Measurements from ENCODE around the gene MYO16. TPM values are rescaled to one million over a fixed set of nuclear protein-coding genes. Genes with fewer than 3 reads are reported as not detected.
"Not testable (repeated sequence)": the region's sequence is repeated elsewhere in the genome, so short reads cannot be mapped to it uniquely, and the experiment has no call there.

Gene MYO16
- total RNA-seq, 1 experiment from 2014 or later = not detected

DNA sequence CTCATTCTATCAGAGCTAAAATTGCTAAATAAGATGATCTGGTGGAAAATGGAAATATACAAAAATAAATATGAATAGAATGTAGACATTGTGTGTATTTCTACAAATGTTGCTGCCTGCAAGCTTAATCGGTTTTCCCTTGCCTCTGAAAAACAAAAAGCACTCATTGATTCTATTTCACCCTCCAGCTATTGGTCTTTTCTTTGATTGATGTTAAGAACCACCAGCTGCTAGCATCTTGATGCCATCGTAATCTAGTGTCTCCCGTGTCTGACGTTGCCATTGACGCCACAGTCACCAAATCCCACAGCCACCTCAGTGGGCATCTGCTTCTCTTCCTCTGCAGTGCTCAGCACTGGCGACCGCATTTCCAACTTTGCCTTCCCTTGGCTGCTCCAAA lies 461.8 kb downstream of the MYO16 start:
- Histone ChIP-seq H4K91ac (ENCODE audit: insufficient read length, low read depth, low read length) (no peak overlapping the region), H3K27ac (ENCODE audit: insufficient read length, low read depth, low read length) (no peak overlapping the region), H3K56ac (ENCODE audit: insufficient read length, low read depth, low read length) (no peak overlapping the region), H2AFZ (ENCODE audit: low read length) (no peak overlapping the region), H3K4ac (ENCODE audit: low read depth, low read length) (no peak overlapping the region), H3K23ac (ENCODE audit: insufficient read length, low read depth, low read length) (no peak overlapping the region), H3K18ac (ENCODE audit: insufficient read length, low read depth, low read length) (no peak overlapping the region), H3T11ph (ENCODE audit: low read length) (no peak overlapping the region), H4K8ac (replicated peaks; ENCODE audit: insufficient read length, low read depth, low read length) (no peak overlapping the region), H2BK20ac (ENCODE audit: low read depth, low read length, poor library complexity, severe bottlenecking) (no peak overlapping the region), H3K27me3 (ENCODE audit: insufficient read depth, low read length) (no peaks in the 10 kb centered on the region), H4K5ac (ENCODE audit: insufficient read length, low read depth, low read length) (no peak overlapping the region), H3K23me2 (ENCODE audit: insufficient read length, low read depth, low read length, poor library complexity, severe bottlenecking) (no peaks in the 10 kb centered on the region), H2BK12ac (ENCODE audit: insufficient read length, low read depth, low read length) (no peak overlapping the region), H3K4me1 (ENCODE audit: insufficient read depth, low read length) (no peaks in the 10 kb centered on the region), H2BK15ac (ENCODE audit: low read depth, low read length) (no peak overlapping the region), H2AK5ac (ENCODE audit: insufficient read length, low read length) (no peak overlapping the region), H3K4me2 (ENCODE audit: insufficient read depth, insufficient read length, low read length) (no peak overlapping the region), H2BK120ac (ENCODE audit: low read depth, low read length, poor library complexity, severe bottlenecking) (no peak overlapping the region), H3K14ac (ENCODE audit: insufficient read depth, low read length) (no peak overlapping the region), H4K20me1 (ENCODE audit: control insufficient read depth, insufficient read depth, insufficient read length) (no peaks in the 10 kb centered on the region), H3K9ac (ENCODE audit: extremely low read depth, insufficient read length, low read length) (no peak overlapping the region), H3K79me1 (ENCODE audit: insufficient read depth, low read depth, low read length, poor library complexity, severe bottlenecking) (no peaks in the 10 kb centered on the region), H3K79me2 (ENCODE audit: insufficient read depth, low read length) (no peaks in the 10 kb centered on the region; the same call in 1 of the 2 replicates), H2BK5ac (ENCODE audit: insufficient read length, low read length) (no peak overlapping the region), H3K9me3 (ENCODE audit: control insufficient read depth, low read depth, low read length) (no peaks in the 10 kb centered on the region)
- TF ChIP-seq, protein P1, sequence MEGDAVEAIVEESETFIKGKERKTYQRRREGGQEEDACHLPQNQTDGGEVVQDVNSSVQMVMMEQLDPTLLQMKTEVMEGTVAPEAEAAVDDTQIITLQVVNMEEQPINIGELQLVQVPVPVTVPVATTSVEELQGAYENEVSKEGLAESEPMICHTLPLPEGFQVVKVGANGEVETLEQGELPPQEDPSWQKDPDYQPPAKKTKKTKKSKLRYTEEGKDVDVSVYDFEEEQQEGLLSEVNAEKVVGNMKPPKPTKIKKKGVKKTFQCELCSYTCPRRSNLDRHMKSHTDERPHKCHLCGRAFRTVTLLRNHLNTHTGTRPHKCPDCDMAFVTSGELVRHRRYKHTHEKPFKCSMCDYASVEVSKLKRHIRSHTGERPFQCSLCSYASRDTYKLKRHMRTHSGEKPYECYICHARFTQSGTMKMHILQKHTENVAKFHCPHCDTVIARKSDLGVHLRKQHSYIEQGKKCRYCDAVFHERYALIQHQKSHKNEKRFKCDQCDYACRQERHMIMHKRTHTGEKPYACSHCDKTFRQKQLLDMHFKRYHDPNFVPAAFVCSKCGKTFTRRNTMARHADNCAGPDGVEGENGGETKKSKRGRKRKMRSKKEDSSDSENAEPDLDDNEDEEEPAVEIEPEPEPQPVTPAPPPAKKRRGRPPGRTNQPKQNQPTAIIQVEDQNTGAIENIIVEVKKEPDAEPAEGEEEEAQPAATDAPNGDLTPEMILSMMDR (conservative IDR thresholded peaks at IDR 0.05) = no peak
- peaks cover 2 to 6% of the 10 kb centered on the region in 2 experiments; a peak in 3 of 4 replicates for H3K4me1 Mint-ChIP-seq
- no peak overlapping the region for H3K27ac Mint-ChIP-seq
- DNase-seq = no peak
- peaks cover 2% of the 10 kb centered on the region; the same call in 1 of the 2 replicates for H3K27me3 Mint-ChIP-seq (ENCODE audit: low read depth)
- peaks cover 0 to 6% (median 0%) of the 10 kb centered on the region in 3 experiments; a peak in 4 of 7 replicates for H3K36me3 Mint-ChIP-seq (ENCODE audit: insufficient read depth in 1 of 3, low read depth in 3 of 3)
- no CpG with 5 or more reads among the region's 7 CpGs for WGBS (ENCODE audit: extremely low coverage, insufficient read length, low lambda C conversion rate)
- peaks cover 3 to 6% of the 10 kb centered on the region in 2 experiments; a peak in 3 of 5 replicates for H3K9me3 Mint-ChIP-seq
- H3K4me3 Mint-ChIP-seq = no peak overlapping the region

DNA sequence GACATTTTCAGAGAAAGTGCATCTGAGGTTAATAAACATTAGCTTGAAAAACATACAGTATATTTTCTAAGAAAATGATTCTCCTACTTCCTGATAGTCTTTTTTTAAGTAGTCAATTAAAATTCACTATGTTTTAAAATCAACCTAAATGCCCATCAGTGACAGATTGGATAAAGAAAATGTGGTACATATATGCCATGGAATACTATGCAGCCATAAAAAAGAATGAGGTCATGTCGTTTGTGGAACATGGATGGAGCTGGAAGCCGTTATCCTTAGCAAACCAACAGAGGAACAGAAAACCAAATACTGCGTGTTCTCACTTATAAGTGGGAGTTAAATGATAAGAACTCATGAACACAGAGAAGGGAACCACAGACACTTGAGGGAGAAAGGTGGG lies 462.8 kb downstream of the MYO16 start:
- not testable (repeated sequence) for H3K4ac ChIP-seq (ENCODE audit: low read depth, low read length); H4K91ac ChIP-seq (ENCODE audit: insufficient read length, low read depth, low read length); H3K9me3 Mint-ChIP-seq; H4K5ac ChIP-seq (ENCODE audit: insufficient read length, low read depth, low read length); H2BK12ac ChIP-seq (ENCODE audit: insufficient read length, low read depth, low read length); H2BK15ac ChIP-seq (ENCODE audit: low read depth, low read length); H2AFZ ChIP-seq (ENCODE audit: low read length); H3K4me3 Mint-ChIP-seq; H3K4me1 ChIP-seq (ENCODE audit: insufficient read depth, low read length); H3K56ac ChIP-seq (ENCODE audit: insufficient read length, low read depth, low read length); H3K79me2 ChIP-seq (ENCODE audit: insufficient read depth, low read length); H3K36me3 Mint-ChIP-seq (ENCODE audit: insufficient read depth in 1 of 3, low read depth in 3 of 3); H3T11ph ChIP-seq (ENCODE audit: low read length); H3K23me2 ChIP-seq (ENCODE audit: insufficient read length, low read depth, low read length, poor library complexity, severe bottlenecking); H3K27me3 Mint-ChIP-seq (ENCODE audit: low read depth); H3K4me2 ChIP-seq (ENCODE audit: insufficient read depth, insufficient read length, low read length); H4K20me1 ChIP-seq (ENCODE audit: control insufficient read depth, insufficient read depth, insufficient read length); H3K27ac ChIP-seq (ENCODE audit: insufficient read length, low read depth, low read length); H3K27me3 ChIP-seq (ENCODE audit: insufficient read depth, low read length); H3K4me1 Mint-ChIP-seq; H3K23ac ChIP-seq (ENCODE audit: insufficient read length, low read depth, low read length); H3K18ac ChIP-seq (ENCODE audit: insufficient read length, low read depth, low read length); H3K9ac ChIP-seq (ENCODE audit: extremely low read depth, insufficient read length, low read length); H3K27ac Mint-ChIP-seq; H2BK20ac ChIP-seq (ENCODE audit: low read depth, low read length, poor library complexity, severe bottlenecking); H2BK120ac ChIP-seq (ENCODE audit: low read depth, low read length, poor library complexity, severe bottlenecking); H2BK5ac ChIP-seq (ENCODE audit: insufficient read length, low read length); H2AK5ac ChIP-seq (ENCODE audit: insufficient read length, low read length); H3K14ac ChIP-seq (ENCODE audit: insufficient read depth, low read length); H3K79me1 ChIP-seq (ENCODE audit: insufficient read depth, low read depth, low read length, poor library complexity, severe bottlenecking); H4K8ac ChIP-seq (replicated peaks; ENCODE audit: insufficient read length, low read depth, low read length); H3K9me3 ChIP-seq (ENCODE audit: control insufficient read depth, low read depth, low read length); DNase-seq
- no CpG with 5 or more reads among the region's 3 CpGs for WGBS (ENCODE audit: extremely low coverage, insufficient read length, low lambda C conversion rate)
